IMR-90 (cell line): ENCODE measurements around the gene UAP1. TPM values are rescaled to one million over a fixed set of nuclear protein-coding genes. Genes with fewer than 3 reads are reported as not detected.
A peak's percentile ranks its signal among the peaks of the same experiment; 100 is the strongest.

ENCODE experiments used
- ATAC-seq: fragments of 200-7000 bp; cut with Tn5 transposase; 2 replicates; pipeline ENCODE4 v1.9.1; 2020; ENCODE audit warnings: low read depth, mild to moderate bottlenecking, moderate library complexity
- BruUV-seq: library from RNA; stranded (reverse); fragments of 400-500 nt; replicated peaks from 2 replicates; lab custom pipeline; 2021; lab: Mats Ljungman, UMichigan
- CTCF ChIA-PET: fragments of 300-600 bp; formaldehyde crosslinking; extraction: SDS; loops from one replicate; lab custom pipeline; 2021; ENCODE audit warnings: antibody characterized with exemption; lab: Yijun Ruan, JAX
- POLR2A ChIA-PET: fragments of 300-600 bp; sonication (Branson Sonifier 250); formaldehyde crosslinking; loops from one replicate; lab custom pipeline; 2022; ENCODE audit warnings: antibody characterized with exemption; ENCODE audit not compliant: unreplicated experiment; lab: Charles Lee
- DNase-seq: peaks from one replicate; pipeline ENCODE4 v3.0.0; 2013
- H2AFZ ChIP-seq: replicated peaks from 2 replicates; pipeline ENCODE3; 2013; ENCODE audit warnings: low read length, mild to moderate bottlenecking; ENCODE audit not compliant: poor library complexity
- H2AK5ac ChIP-seq: 2 replicates; pipeline ENCODE4 v1.6.1; 2013; ENCODE audit warnings: low read depth, low read length, inconsistent platforms
- H2AK9ac ChIP-seq: replicated peaks from 2 replicates; pipeline ENCODE3; 2013; ENCODE audit warnings: mild to moderate bottlenecking, low read depth, low read length, moderate library complexity; ENCODE audit not compliant: poor library complexity
- H2BK120ac ChIP-seq: 2 replicates; pipeline ENCODE4 v1.6.1; 2013; ENCODE audit warnings: low read depth, low read length, inconsistent platforms
- H2BK15ac ChIP-seq: 3 replicates; pipeline ENCODE4 v1.6.1; 2013; ENCODE audit warnings: low read depth, low read length, inconsistent platforms
- H2BK20ac ChIP-seq: 2 replicates; pipeline ENCODE4 v1.6.1; 2013; ENCODE audit warnings: low read depth, mild to moderate bottlenecking, inconsistent platforms, low read length, moderate library complexity
- H2BK5ac ChIP-seq: 2 replicates; pipeline ENCODE4 v1.6.1; 2013; ENCODE audit warnings: mild to moderate bottlenecking, low read depth, low read length, inconsistent platforms; ENCODE audit not compliant: poor library complexity, severe bottlenecking
- H3K14ac ChIP-seq: replicated peaks from 2 replicates; pipeline ENCODE4 v1.6.1; 2013; ENCODE audit warnings: low read depth, low read length, inconsistent platforms
- H3K18ac ChIP-seq: 2 replicates; pipeline ENCODE4 v1.6.1; 2013; ENCODE audit warnings: low read depth, low read length, control low read depth
- H3K23ac ChIP-seq: 2 replicates; pipeline ENCODE4 v1.6.1; 2013; ENCODE audit warnings: low read depth, low read length, inconsistent platforms
- H3K27ac ChIP-seq: 2 replicates; pipeline ENCODE4 v1.5.1; 2013; ENCODE audit warnings: mild to moderate bottlenecking, control low read depth, low read length; ENCODE audit not compliant: insufficient read depth
- H3K27me3 ChIP-seq: 2 replicates; pipeline ENCODE4 v1.6.1; 2013; ENCODE audit warnings: low read length; ENCODE audit not compliant: control insufficient read depth, insufficient read depth
- H3K36me3 ChIP-seq: 2 replicates; pipeline ENCODE4 v1.6.1; 2013; ENCODE audit warnings: low read length, mixed read lengths; ENCODE audit not compliant: control insufficient read depth, insufficient read depth
- H3K4ac ChIP-seq: 2 replicates; pipeline ENCODE4 v1.6.1; 2013; ENCODE audit warnings: low read depth, low read length, inconsistent platforms
- H3K4me1 ChIP-seq: 2 replicates; pipeline ENCODE4 v1.6.1; 2013; ENCODE audit warnings: low read length, mixed read lengths; ENCODE audit not compliant: control insufficient read depth, insufficient read depth
- H3K4me2 ChIP-seq: 2 replicates; pipeline ENCODE4 v1.6.1; 2013; ENCODE audit warnings: low read depth, mild to moderate bottlenecking, control low read depth, low read length, moderate library complexity
- H3K4me3 ChIP-seq: 2 replicates; pipeline ENCODE4 v1.5.1; 2013; ENCODE audit warnings: low read depth, mild to moderate bottlenecking, control low read depth, low read length, moderate library complexity; ENCODE audit not compliant: insufficient read depth
- H3K56ac ChIP-seq: 2 replicates; pipeline ENCODE4 v1.6.1; 2013; ENCODE audit warnings: low read length, inconsistent platforms; ENCODE audit not compliant: insufficient read depth; ENCODE audit errors: extremely low read depth
- H3K79me1 ChIP-seq, 2 experiments: 2 replicates each; pipeline ENCODE4 v1.6.1; 2013; ENCODE audit warnings: low read length in 2 of 2, inconsistent platforms in 1 of 2, low read depth in 1 of 2
- H3K9ac ChIP-seq: 2 replicates; pipeline ENCODE4 v1.6.1; 2013; ENCODE audit warnings: low read depth, low read length, control low read depth
- H3K9me1 ChIP-seq: 2 replicates; pipeline ENCODE4 v1.6.1; 2013; ENCODE audit warnings: low read length, inconsistent platforms; ENCODE audit not compliant: insufficient read depth
- H3K9me3 ChIP-seq: 2 replicates; pipeline ENCODE4 v1.6.1; 2013; ENCODE audit warnings: low read length; ENCODE audit not compliant: control insufficient read depth, insufficient read depth
- H4K20me1 ChIP-seq: 2 replicates; pipeline ENCODE4 v1.6.1; 2013; ENCODE audit warnings: low read length, inconsistent platforms; ENCODE audit not compliant: insufficient read depth
- H4K5ac ChIP-seq: 2 replicates; pipeline ENCODE4 v1.6.1; 2013; ENCODE audit warnings: mild to moderate bottlenecking, low read depth, low read length, control low read depth
- H4K8ac ChIP-seq, 2 experiments: 2 replicates each; pipeline ENCODE4 v1.6.1; 2013; ENCODE audit warnings: low read depth in 2 of 2, low read length in 2 of 2, control low read depth in 1 of 2, inconsistent platforms in 1 of 2
- H4K91ac ChIP-seq: 2 replicates; pipeline ENCODE4 v1.6.1; 2013; ENCODE audit warnings: low read depth, low read length, inconsistent platforms; ENCODE audit not compliant: insufficient read depth
- BHLHE40 ChIP-seq: fragments of 150-350 bp; IDR thresholded peaks from 2 replicates; pipeline ENCODE4 v1.6.1; 2016; ENCODE audit warnings: mild to moderate bottlenecking, low read depth, low read length
- CHD1 ChIP-seq: IDR thresholded peaks from 2 replicates; pipeline ENCODE4 v1.6.1; 2012; ENCODE audit warnings: low read depth, low read length, improper control_type of control experiment
- FOS ChIP-seq: fragments of 150-350 bp; IDR thresholded peaks from 2 replicates; pipeline ENCODE4 v1.6.1; 2016; ENCODE audit warnings: low read depth, low read length
- MAZ ChIP-seq: IDR thresholded peaks from 2 replicates; pipeline ENCODE4 v1.6.1; 2012; ENCODE audit warnings: low read depth, mild to moderate bottlenecking, low read length, improper control_type of control experiment, moderate library complexity, borderline replicate concordance
- NFE2L2 ChIP-seq: fragments of 150-350 bp; IDR thresholded peaks from 2 replicates; pipeline ENCODE4 v1.6.1; 2016; ENCODE audit warnings: low read depth, mild to moderate bottlenecking, low read length
- POLR2A ChIP-seq: IDR thresholded peaks from 2 replicates; pipeline ENCODE4 v1.6.1; 2012; ENCODE audit warnings: mild to moderate bottlenecking, low read depth, low read length
- RAD21 ChIP-seq: IDR thresholded peaks from 2 replicates; pipeline ENCODE4 v1.6.1; 2012; ENCODE audit warnings: low read length, improper control_type of control experiment
- RFX5 ChIP-seq: IDR thresholded peaks from 2 replicates; pipeline ENCODE4 v1.8.0; 2012; ENCODE audit warnings: low read depth, mild to moderate bottlenecking, low read length, moderate library complexity
- SMC3 ChIP-seq: fragments of 150-350 bp; IDR thresholded peaks from 2 replicates; pipeline ENCODE4 v1.6.1; 2016; ENCODE audit warnings: low read depth, mild to moderate bottlenecking, antibody characterized with exemption, low read length, moderate library complexity
- USF2 ChIP-seq: fragments of 150-350 bp; IDR thresholded peaks from 2 replicates; pipeline ENCODE4 v1.6.1; 2017; ENCODE audit warnings: mild to moderate bottlenecking, antibody characterized with exemption, low read length, low read depth
- WGBS, 2 experiments: methylation state at CpG; one replicate each; pipeline versions ENCODE4 v1.1.5 to v1.1.7; 2013; ENCODE audit warnings: missing lambda C conversion rate in 2 of 2; ENCODE audit not compliant: insufficient read length in 1 of 2; ENCODE audit errors: extremely low coverage in 2 of 2; 5-methylcytosine and 5-hydroxymethylcytosine counted together
- dilution Hi-C: fragments of 300-500 bp; cut with HindIII; formaldehyde crosslinking; loops from one replicate; pipeline ENCODE4 v1.14.3; 2018; ENCODE audit warnings: low sequenced_read_pairs; ENCODE audit not compliant: unreplicated experiment
- in situ Hi-C: fragments of 300-500 bp; cut with MboI; formaldehyde crosslinking; loops from 3 replicates; pipeline ENCODE4 v1.14.3; 2019; ENCODE audit warnings: low sequenced_read_pairs, inconsistent platforms, mixed read lengths
- intact Hi-C: fragments of 100-400 bp; cut with micrococcal nuclease; formaldehyde crosslinking; loops from 2 replicates; pipeline ENCODE4 v1.10.0; 2022
- polyA plus RNA-seq, 3 experiments: library from polyadenylated mRNA; depleted of rRNA; stranded (reverse); fragments of >200 nt; gene quantifications; 2 replicates each; pipeline ENCODE4 v1.2.3, GENCODE V29; 2012; ENCODE audit warnings: low replicate concordance in 1 of 3
- total RNA-seq: library from RNA; depleted of rRNA; stranded (reverse); fragments of >200 nt; gene quantifications from 2 replicates; pipeline ENCODE4 v1.2.3, GENCODE V29; 2012
- TF ChIP-seq, protein P1 (sequence below): fragments of 150-350 bp; IDR thresholded peaks from 2 replicates; pipeline ENCODE4 v1.6.1; 2016; ENCODE audit warnings: low read depth, mild to moderate bottlenecking, low read length, moderate library complexity, borderline replicate concordance

Gene UAP1
- total and polyA plus RNA-seq, 2 of the 4 experiments (the other 2 are of a cell fraction), result 93.4 to 196 TPM

DNA sequence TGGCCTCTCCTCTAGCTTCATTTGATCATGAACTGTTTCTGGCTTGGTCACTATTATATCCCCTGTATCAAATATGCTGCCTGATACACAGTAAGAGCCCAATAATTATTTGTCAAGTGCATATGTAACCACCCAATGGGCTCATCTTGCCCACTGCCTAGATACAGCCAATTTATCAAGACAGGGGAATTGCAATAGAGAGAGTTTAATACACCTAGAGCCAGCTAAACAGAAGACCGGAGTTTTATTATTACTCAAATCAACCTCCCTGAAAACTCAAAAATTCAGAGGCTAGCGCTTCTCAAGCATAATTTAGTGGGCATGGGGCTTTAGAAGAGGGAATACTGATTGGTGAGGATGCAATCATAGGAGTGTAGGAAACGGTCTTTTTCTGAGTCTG, 18.3 kb upstream of the UAP1 start:
- no peaks in the 10 kb centered on the region for H3K9me3 ChIP-seq
- H3K79me1 ChIP-seq, result no peaks in the 10 kb centered on the region; a peak in 1 of 4 replicates
- H3K23ac ChIP-seq, result no peak overlapping the region
- in situ Hi-C loops, result no loop called here
- peaks cover 9% of the 10 kb centered on the region for H3K4me1 ChIP-seq
- ATAC-seq (no peak), DNase-seq (no peak)
- peak overlapping the region; percentile 97; the same call in 1 of the 2 replicates for H2BK120ac ChIP-seq
- POLR2A ChIA-PET, result interaction anchor here (0.6 kb wide), 1 partner anchor 1980 kb away, joined by 3 read pairs; no protein-coding TSS in a partner anchor
- no peak overlapping the region for H2AFZ ChIP-seq
- no peak overlapping the region for H3K14ac ChIP-seq
- no peak overlapping the region for H4K5ac ChIP-seq
- H2AK5ac ChIP-seq, result no peak overlapping the region
- H3K4ac ChIP-seq, result no peak overlapping the region
- H2BK20ac ChIP-seq, result peak overlapping the region; percentile 50; the same call in 1 of the 2 replicates
- no peak overlapping the region for H3K4me3 ChIP-seq
- peak overlapping the region; percentile 96 for H2BK5ac ChIP-seq
- peaks cover 3% of the 10 kb centered on the region; the same call in 1 of the 2 replicates for H3K9me1 ChIP-seq
- CTCF ChIA-PET, result no interaction called here
- intact Hi-C loops, result no loop called here
- no peaks in the 10 kb centered on the region for H4K20me1 ChIP-seq
- no peak overlapping the region for H3K27ac ChIP-seq
- H4K8ac ChIP-seq, result no peak overlapping the region
- peak overlapping the region; percentile 87; the same call in 1 of the 3 replicates for H2BK15ac ChIP-seq
- no peak overlapping the region for H3K9ac ChIP-seq
- no peak overlapping the region for H3K56ac ChIP-seq
- no peaks in the 10 kb centered on the region for H3K36me3 ChIP-seq
- no peak overlapping the region for H2AK9ac ChIP-seq
- no peak overlapping the region for H3K18ac ChIP-seq
- dilution Hi-C loops, result no loop called here
- no TSS peak for BruUV-seq
- no peak overlapping the region for H4K91ac ChIP-seq
- 100% methylated on average over 1 of the region's 3 CpGs; no CpG with 5 or more reads in 1 of the 2 experiments for WGBS, 2 experiments
- H3K4me2 ChIP-seq, result no peak overlapping the region
- TF ChIP-seq FOS, result no peak
- TF ChIP-seq RFX5, result no peak
- TF ChIP-seq RAD21, result no peak
- no peak for TF ChIP-seq USF2
- TF ChIP-seq, protein P1, sequence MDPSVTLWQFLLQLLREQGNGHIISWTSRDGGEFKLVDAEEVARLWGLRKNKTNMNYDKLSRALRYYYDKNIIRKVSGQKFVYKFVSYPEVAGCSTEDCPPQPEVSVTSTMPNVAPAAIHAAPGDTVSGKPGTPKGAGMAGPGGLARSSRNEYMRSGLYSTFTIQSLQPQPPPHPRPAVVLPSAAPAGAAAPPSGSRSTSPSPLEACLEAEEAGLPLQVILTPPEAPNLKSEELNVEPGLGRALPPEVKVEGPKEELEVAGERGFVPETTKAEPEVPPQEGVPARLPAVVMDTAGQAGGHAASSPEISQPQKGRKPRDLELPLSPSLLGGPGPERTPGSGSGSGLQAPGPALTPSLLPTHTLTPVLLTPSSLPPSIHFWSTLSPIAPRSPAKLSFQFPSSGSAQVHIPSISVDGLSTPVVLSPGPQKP, result no peak
- no peak for TF ChIP-seq NFE2L2
- no peak for TF ChIP-seq BHLHE40
- TF ChIP-seq CHD1, result no peak
- TF ChIP-seq POLR2A, result no peak
- TF ChIP-seq MAZ, result no peak
- no peak for TF ChIP-seq SMC3
- H3K27me3 ChIP-seq, result no peaks in the 10 kb centered on the region
